SH-SY5Y (cell line): ENCODE data around the gene HSPG2.

Experiments
- GATA2 ChIP-seq: IDR thresholded peaks from 2 replicates; pipeline ENCODE4 v1.6.1; 2011; ENCODE audit warnings: mild to moderate bottlenecking, low read depth, low read length
- GATA3 ChIP-seq: IDR thresholded peaks from 2 replicates; pipeline ENCODE4 v1.6.1; 2011; ENCODE audit warnings: low read depth, mild to moderate bottlenecking, low read length, moderate library complexity

The HSPG2 gene

GRCh38 chr1:21893046-21893805 lies 43.9 kb downstream of the HSPG2 start:
- no peak for TF ChIP-seq GATA2
- TF ChIP-seq GATA3, result no peak

- TF ChIP-seq GATA2, result no peak
- no peak for TF ChIP-seq GATA3
Measured at GRCh38 chr1:21891621-21892479, 45.3 kb downstream of the HSPG2 start.

DNA sequence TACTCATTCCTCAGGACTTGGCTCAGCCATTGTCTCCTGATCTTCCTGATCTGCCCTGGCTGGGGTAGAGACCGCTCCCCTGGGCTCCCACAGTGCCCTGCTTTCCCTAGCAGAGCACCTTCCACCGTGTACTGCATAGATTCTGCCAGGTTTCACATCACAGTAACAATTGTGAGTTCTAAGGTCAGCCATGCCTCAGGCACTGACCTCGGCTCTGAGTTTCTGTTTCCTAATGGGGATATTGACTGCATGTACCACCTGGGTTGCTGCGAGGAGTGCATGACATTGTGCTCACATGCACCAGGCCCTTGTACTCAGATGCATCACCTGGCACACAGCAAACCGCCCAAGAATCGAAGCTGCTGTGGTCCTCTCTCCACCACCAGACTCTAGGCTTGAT lies 46.0 kb downstream of the HSPG2 start:
- TF ChIP-seq GATA2 (no peak), GATA3 (no peak)

GRCh38 chr1:21888500-21888899 lies 48.6 kb downstream of the HSPG2 start:
- TF ChIP-seq GATA3 (no peak), GATA2 (no peak)

DNA sequence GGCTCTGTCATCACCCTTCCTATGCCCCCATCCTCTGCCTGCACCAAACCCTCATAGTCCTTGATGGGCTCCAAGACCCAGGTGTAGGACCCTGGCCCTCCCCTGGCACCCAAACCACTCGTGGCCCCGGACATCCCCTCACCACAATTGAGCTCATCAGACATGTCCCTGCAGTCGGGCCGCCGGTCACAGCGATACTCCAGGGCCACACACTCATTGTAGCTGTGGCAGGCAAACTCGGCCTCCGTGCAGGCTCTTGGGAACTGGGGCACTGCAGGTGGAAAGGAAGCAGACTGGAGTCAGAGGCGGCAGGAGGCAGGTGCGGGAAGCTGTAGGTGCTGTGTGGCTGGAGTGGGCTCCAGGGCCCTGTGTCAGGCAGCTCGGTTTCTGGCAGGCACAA lies 49.3 kb downstream of the HSPG2 start:
- TF ChIP-seq GATA2 (no peak), GATA3 (no peak)

- TF ChIP-seq GATA3 (no peak), GATA2 (no peak)
Measured at GRCh38 chr1:21887216-21887736, 49.8 kb downstream of the HSPG2 start.

DNA sequence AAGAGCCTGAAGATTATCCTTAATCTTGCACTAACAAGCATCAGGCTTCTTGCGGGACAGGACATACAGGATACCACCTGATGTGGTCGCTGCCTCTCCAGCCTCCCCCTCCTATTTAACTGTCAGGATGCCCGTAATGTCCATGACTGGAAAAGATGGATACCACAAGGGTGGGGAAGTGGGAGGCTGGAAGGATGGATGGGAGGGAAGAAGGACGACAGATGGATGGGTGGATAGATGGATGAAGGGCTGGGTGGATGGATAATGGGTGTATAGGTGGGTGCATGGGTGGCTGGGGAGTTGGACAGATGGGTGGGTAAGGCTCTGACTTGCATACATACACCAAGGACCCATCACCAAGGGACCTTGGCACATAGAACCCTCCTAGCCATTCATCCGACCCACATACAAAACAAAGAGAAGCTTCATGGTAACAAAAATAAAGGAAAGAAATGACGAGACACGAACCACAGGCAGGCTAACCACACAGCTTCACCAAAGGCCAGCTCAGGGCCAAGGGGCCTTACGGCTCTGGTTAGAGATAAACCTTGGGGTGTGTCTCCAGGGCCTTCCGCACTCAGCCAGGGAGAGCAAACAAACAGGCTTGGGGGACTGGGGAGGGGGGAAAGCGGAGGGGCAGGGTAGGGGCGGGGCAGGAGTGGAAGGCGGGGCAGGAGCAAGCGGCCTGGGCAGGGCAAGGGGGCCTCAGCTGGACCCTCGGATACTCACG lies 50.5 kb downstream of the HSPG2 start:
- TF ChIP-seq GATA2 (no peak), GATA3 (no peak)

GRCh38 chr1:21885236-21886037 lies 51.7 kb downstream of the HSPG2 start:
- TF ChIP-seq GATA2, result no peak
- no peak for TF ChIP-seq GATA3

- TF ChIP-seq GATA3 (no peak), GATA2 (no peak)
Measured at GRCh38 chr1:21884456-21885235, 52.5 kb downstream of the HSPG2 start.

DNA sequence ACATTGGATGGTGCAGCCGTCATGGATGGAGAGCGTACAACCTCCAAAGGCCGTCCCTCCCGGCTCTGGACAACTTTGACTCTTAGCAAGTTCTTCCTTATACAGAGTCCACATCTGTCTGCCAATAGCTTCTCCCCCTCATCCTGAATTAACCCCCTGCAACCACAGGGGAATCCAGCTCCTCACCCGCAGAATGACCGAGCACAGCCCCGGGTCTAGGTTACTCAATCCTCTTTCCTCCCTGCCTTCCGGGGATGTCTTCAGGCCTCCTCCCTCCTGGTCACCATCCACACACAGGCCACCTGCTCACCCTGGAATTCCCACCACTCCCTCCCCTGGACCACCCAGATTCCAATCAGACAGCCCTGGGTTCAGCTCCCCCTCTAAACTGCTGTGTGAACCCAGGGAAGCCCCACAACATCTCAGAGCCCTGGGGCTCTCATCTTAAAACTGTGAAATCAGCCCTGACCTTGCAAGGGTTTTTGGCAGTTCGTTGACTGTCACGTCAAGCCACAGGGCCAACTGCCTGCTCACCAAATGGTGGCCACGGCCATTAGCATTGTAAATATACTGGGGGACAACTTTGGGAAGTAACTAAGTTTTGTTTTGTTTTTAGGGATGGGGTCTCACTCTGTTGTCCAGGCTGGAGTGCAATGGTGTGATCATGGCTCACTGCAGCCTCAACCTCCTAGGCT lies 54.2 kb downstream of the HSPG2 start:
- TF ChIP-seq GATA2, result no peak
- no peak for TF ChIP-seq GATA3

DNA sequence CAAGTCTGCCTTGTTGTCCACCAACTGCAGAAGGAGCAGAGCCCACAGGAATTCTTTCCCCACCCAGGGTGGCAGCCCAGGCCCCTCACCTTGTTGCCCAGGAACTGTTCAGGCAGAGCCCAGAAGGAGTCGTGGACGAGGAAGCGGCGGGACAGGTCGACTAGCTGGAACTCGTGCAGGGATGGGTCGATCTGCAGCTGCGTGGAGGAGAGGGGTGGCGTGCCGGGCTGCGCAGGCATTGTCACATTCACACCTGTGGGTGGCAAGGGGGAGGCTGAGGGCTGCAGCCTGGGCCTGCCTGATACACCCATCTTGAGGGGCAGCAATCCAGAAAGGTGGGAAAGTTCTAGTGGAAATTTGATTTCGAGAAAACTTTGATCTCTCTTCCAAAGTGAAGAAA lies 55.9 kb downstream of the HSPG2 start:
- TF ChIP-seq GATA3 (no peak), GATA2 (no peak)

DNA sequence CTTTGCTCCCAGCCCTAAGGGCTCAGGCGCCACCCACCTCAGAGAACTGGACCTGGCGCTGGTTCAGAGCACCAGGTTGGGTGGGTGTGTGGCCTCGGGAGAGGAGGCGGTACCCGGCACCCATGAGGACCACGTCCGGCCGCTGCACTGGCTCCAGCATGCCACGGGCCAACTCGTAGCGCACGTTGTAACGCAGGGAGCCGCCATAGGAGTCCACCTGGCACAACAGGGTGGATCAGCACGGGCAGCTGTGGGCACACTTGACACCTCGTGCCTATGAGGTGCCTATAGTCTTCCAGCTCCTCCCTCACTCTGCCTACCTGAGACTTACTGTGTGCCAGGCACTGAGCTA lies 56.5 kb downstream of the HSPG2 start:
- no peak for TF ChIP-seq GATA2
- no peak for TF ChIP-seq GATA3
